Upper lobe of right lung (tissue), 1 donor: ENCODE results near the gene ZNF689. TPM values are rescaled to one million over a fixed set of nuclear protein-coding genes. Genes with fewer than 3 reads are reported as not detected.

ENCODE experiments used
- ATAC-seq: fragments of 200-7000 bp; cut with Tn5 transposase; one replicate; pipeline ENCODE4 v1.9.1; 2020; ENCODE audit warnings: mild to moderate bottlenecking, moderate library complexity
- DNase-seq: peaks from one replicate; pipeline ENCODE4 v3.0.0-alpha.2; 2020
- H3K27ac ChIP-seq: fragments of 200-600 bp; one replicate; pipeline ENCODE4 v1.8.0; 2022
- H3K27me3 ChIP-seq: fragments of 200-600 bp; one replicate; pipeline ENCODE4 v1.8.0; 2022; ENCODE audit warnings: mild to moderate bottlenecking
- H3K36me3 ChIP-seq: fragments of 200-600 bp; one replicate; pipeline ENCODE4 v1.8.0; 2022
- H3K4me1 ChIP-seq: fragments of 200-600 bp; one replicate; pipeline ENCODE4 v1.8.0; 2022
- H3K4me3 ChIP-seq: fragments of 200-600 bp; one replicate; pipeline ENCODE4 v1.8.0; 2022; ENCODE audit warnings: mild to moderate bottlenecking
- H3K9me3 ChIP-seq: fragments of 200-600 bp; one replicate; pipeline ENCODE4 v1.8.0; 2022
- intact Hi-C: fragments of 100-400 bp; cut with DNase I; formaldehyde crosslinking; loops from one replicate; pipeline ENCODE4 v1.11.0; 2022
- total RNA-seq: library from RNA; stranded (reverse); fragmentation: NEBNext Ultra II Directional; extraction: Animal tissue kit (Norgen Biotek cat#: 25700); gene quantifications from one replicate; pipeline ENCODE4 v1.2.1, GENCODE V29; 2021
- TF ChIP-seq, protein P1 (sequence below): fragments of 200-600 bp; IDR thresholded peaks from one replicate; pipeline ENCODE4 v1.8.0; 2022; ENCODE audit warnings: antibody characterized with exemption
- donor health status: DM: no; HTN: yes; CAD: no; lungs with severe emphysema.

The ZNF689 gene
- total RNA-seq, 1 donor from 2014 or later, result 7.2 TPM

- TF ChIP-seq, protein P1, sequence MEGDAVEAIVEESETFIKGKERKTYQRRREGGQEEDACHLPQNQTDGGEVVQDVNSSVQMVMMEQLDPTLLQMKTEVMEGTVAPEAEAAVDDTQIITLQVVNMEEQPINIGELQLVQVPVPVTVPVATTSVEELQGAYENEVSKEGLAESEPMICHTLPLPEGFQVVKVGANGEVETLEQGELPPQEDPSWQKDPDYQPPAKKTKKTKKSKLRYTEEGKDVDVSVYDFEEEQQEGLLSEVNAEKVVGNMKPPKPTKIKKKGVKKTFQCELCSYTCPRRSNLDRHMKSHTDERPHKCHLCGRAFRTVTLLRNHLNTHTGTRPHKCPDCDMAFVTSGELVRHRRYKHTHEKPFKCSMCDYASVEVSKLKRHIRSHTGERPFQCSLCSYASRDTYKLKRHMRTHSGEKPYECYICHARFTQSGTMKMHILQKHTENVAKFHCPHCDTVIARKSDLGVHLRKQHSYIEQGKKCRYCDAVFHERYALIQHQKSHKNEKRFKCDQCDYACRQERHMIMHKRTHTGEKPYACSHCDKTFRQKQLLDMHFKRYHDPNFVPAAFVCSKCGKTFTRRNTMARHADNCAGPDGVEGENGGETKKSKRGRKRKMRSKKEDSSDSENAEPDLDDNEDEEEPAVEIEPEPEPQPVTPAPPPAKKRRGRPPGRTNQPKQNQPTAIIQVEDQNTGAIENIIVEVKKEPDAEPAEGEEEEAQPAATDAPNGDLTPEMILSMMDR, result no peak
- DNase-seq, result no peak
- Histone ChIP-seq H3K9me3 (no peaks in the 10 kb centered on the region), H3K4me3 (no peak overlapping the region), H3K27ac (no peak overlapping the region), H3K4me1 (peaks cover 8% of the 10 kb centered on the region), H3K27me3 (no peaks in the 10 kb centered on the region), H3K36me3 (peaks cover 26% of the 10 kb centered on the region)
- no peak for ATAC-seq
- intact Hi-C loops, result no loop called here
These were observed 54.1 kb downstream of the ZNF689 start for GRCh38 chr16:30556125-30556473.

DNA sequence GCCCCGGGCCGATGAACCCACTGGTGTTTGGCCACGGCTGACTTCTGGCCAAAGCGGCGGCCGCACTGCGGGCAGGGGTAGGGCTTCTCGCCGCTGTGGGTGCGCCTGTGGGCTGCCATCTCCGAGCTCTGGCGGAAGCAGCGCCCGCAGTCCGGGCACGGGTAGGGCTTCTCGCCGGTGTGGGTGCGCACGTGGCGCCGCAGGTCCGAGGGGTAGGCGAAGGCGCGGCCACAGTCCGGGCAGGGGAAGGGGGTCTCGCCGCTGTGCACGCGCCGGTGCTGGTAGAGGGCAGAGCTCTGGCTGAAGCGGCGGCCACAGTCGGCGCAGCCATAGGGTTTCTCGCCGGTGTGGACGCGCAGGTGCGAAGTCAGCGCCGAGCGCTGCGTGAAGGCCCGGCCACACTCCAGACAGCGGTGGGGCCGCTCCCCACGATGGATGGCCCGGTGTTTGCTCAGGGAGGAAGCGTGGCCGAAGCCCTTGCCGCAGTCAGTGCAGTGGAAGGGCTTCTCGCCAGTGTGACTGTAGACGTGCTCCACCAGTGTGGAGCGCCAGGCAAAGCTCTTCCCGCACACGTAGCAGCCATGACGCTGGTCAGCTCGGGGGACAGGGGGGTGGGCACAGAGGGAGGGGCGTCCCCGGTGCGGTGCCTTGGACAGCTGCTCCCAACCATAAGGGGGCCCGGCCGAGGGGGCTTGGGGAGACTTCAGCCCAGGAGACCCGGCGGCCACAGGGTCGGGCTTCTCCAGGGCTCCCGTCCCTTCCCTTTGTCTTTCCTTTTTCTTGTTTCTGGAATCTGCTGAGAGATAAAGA is 54.7 kb downstream of the ZNF689 start:
- ATAC-seq (no peak), DNase-seq (no peak)
- Histone ChIP-seq H3K4me3 (no peak overlapping the region), H3K27ac (no peak overlapping the region), H3K36me3 (peaks cover 26% of the 10 kb centered on the region), H3K9me3 (no peaks in the 10 kb centered on the region), H3K27me3 (no peaks in the 10 kb centered on the region), H3K4me1 (peaks cover 8% of the 10 kb centered on the region)
- TF ChIP-seq, protein P1, result no peak
- intact Hi-C loops, result no loop called here

GRCh38 chr16:30554557-30555314 is 55.5 kb downstream of the ZNF689 start:
- H3K4me1 ChIP-seq, result peaks cover 8% of the 10 kb centered on the region
- ATAC-seq, result no peak
- peaks cover 26% of the 10 kb centered on the region for H3K36me3 ChIP-seq
- H3K27me3 ChIP-seq, result no peaks in the 10 kb centered on the region
- H3K9me3 ChIP-seq, result no peaks in the 10 kb centered on the region
- no peak for DNase-seq
- H3K4me3 ChIP-seq, result no peak overlapping the region
- H3K27ac ChIP-seq, result no peak overlapping the region
- TF ChIP-seq, protein P1, result no peak
- intact Hi-C loops, result no loop called here

- H3K27me3 ChIP-seq, result no peaks in the 10 kb centered on the region
- H3K4me1 ChIP-seq, result peaks cover 8% of the 10 kb centered on the region
- H3K27ac ChIP-seq, result no peak overlapping the region
- DNase-seq (no peak), ATAC-seq (no peak)
- no peaks in the 10 kb centered on the region for H3K9me3 ChIP-seq
- no peak overlapping the region for H3K4me3 ChIP-seq
- intact Hi-C loops, result no loop called here
- TF ChIP-seq, protein P1, result no peak
- peaks cover 26% of the 10 kb centered on the region for H3K36me3 ChIP-seq
These were observed 56.7 kb downstream of the ZNF689 start for GRCh38 chr16:30553393-30553899.

DNA sequence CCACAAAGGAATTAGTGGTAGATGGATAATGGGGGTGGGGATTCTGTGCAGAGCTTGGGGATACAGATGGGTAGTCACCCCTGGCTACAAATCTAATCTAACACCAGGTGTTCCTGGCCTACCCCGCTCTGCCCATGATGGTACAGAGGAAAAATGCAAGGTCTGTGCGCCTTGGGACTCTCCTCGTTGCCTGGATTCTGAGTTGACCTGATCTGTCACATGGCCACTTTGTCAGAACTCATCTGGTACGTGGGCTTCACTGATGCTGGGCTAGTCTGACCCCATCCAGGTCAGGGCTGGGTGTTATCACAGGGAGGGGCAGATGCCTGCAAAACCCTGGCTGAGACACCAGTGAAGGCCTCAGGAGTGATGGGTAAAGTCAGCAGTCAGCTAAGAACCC is 57.2 kb downstream of the ZNF689 start:
- Histone ChIP-seq H3K27ac (no peak overlapping the region), H3K4me1 (peaks cover 8% of the 10 kb centered on the region), H3K9me3 (no peaks in the 10 kb centered on the region), H3K4me3 (no peak overlapping the region), H3K27me3 (no peaks in the 10 kb centered on the region), H3K36me3 (peaks cover 26% of the 10 kb centered on the region)
- TF ChIP-seq, protein P1, result no peak
- ATAC-seq (no peak), DNase-seq (no peak)
- intact Hi-C loops, result no loop called here

Other genes starting within 250 kb of the ZNF689 start
- gene TBC1D10B, start 239.9 kb downstream of the ZNF689 start, total RNA-seq, result 36.0 TPM
- not detected for gene MYL11, start 235.6 kb downstream of the ZNF689 start, total RNA-seq
- gene SEPTIN1, start 227.8 kb downstream of the ZNF689 start, total RNA-seq, result 8.6 TPM
- 6.1 TPM for gene ZNF48, start 215.0 kb downstream of the ZNF689 start, total RNA-seq
- 4.5 TPM for gene ZNF771, start 202.8 kb downstream of the ZNF689 start, total RNA-seq
- gene DCTPP1, start 180.4 kb downstream of the ZNF689 start, total RNA-seq, result 17.9 TPM
- 54.9 TPM for gene SEPHS2, start 164.5 kb downstream of the ZNF689 start, total RNA-seq
- gene ITGAL, start 137.6 kb downstream of the ZNF689 start, total RNA-seq, result 62.8 TPM
- 25.8 TPM for gene ZNF768, start 83.8 kb downstream of the ZNF689 start, total RNA-seq
- 11.5 TPM for gene ZNF747, start 75.5 kb downstream of the ZNF689 start, total RNA-seq
- 10.6 TPM for gene ZNF764, start 52.0 kb downstream of the ZNF689 start, total RNA-seq
- gene ZNF688, start 38.7 kb downstream of the ZNF689 start, total RNA-seq, result 13.1 TPM
- gene ZNF785, start 24.7 kb downstream of the ZNF689 start, total RNA-seq, result 16.3 TPM
- gene PRR14, start 40.6 kb upstream of the ZNF689 start, total RNA-seq, result 48.2 TPM
- 65.0 TPM for gene FBRS, start 48.0 kb upstream of the ZNF689 start, total RNA-seq
- 66.6 TPM for gene SRCAP, start 88.8 kb upstream of the ZNF689 start, total RNA-seq
- gene PHKG2, start 138.0 kb upstream of the ZNF689 start, total RNA-seq, result 26.0 TPM
- 5.5 TPM for gene CFAP119, start 151.7 kb upstream of the ZNF689 start, total RNA-seq
- 93.6 TPM for gene RNF40, start 151.9 kb upstream of the ZNF689 start, total RNA-seq
- 13.3 TPM for gene ZNF629, start 176.8 kb upstream of the ZNF689 start, total RNA-seq